ENCODE data around the gene ZKSCAN3. TPM values are rescaled to one million over a fixed set of nuclear protein-coding genes. Genes with fewer than 3 reads are reported as not detected.

Gene ZKSCAN3
- total RNA-seq, 2 donors from 2014 or later, result 2.3 to 3.7 TPM

- no peaks in the 10 kb centered on the region for H3K9me3 ChIP-seq
- peak overlapping the region; percentile 95 to 98 for H3K27ac ChIP-seq
- H3K4me1 ChIP-seq, result peaks cover 0 to 15% of the 10 kb centered on the region in 2 donors
- DNase-seq (ENCODE audit: low spot score), result no peak
- H3K27me3 ChIP-seq, result no peaks in the 10 kb centered on the region
- no peaks in the 10 kb centered on the region for H3K36me3 ChIP-seq
- H3K4me3 ChIP-seq, result peak overlapping the region; percentile 59 to 65
- no peak for TF ChIP-seq CTCF (IDR thresholded peaks at IDR 0.05)
Observed at GRCh38 chr6:28337121-28337520, 12.6 kb upstream of the ZKSCAN3 start.

GRCh38 chr6:28340310-28341095, 9.2 kb upstream of the ZKSCAN3 start:
- no peak for TF ChIP-seq CTCF (IDR thresholded peaks at IDR 0.05)
- H3K4me3 ChIP-seq, result no peak overlapping the region
- DNase-seq (ENCODE audit: low spot score), result no peak
- no peaks in the 10 kb centered on the region for H3K36me3 ChIP-seq
- H3K9me3 ChIP-seq, result no peaks in the 10 kb centered on the region
- H3K4me1 ChIP-seq, result peaks cover 0 to 9% of the 10 kb centered on the region in 2 donors
- no peaks in the 10 kb centered on the region for H3K27me3 ChIP-seq
- no peak overlapping the region for H3K27ac ChIP-seq

GRCh38 chr6:28343898-28344677, 5.7 kb upstream of the ZKSCAN3 start:
- no peaks in the 10 kb centered on the region for H3K4me1 ChIP-seq
- no peaks in the 10 kb centered on the region for H3K9me3 ChIP-seq
- no peak overlapping the region for H3K27ac ChIP-seq
- H3K4me3 ChIP-seq, result no peak overlapping the region
- H3K27me3 ChIP-seq, result no peaks in the 10 kb centered on the region
- DNase-seq (ENCODE audit: low spot score), result no peak
- no peak for TF ChIP-seq CTCF (IDR thresholded peaks at IDR 0.05)
- no peaks in the 10 kb centered on the region for H3K36me3 ChIP-seq

- Histone ChIP-seq H3K27me3 (no peaks in the 10 kb centered on the region), H3K9me3 (no peaks in the 10 kb centered on the region), H3K4me1 (no peaks in the 10 kb centered on the region), H3K36me3 (no peaks in the 10 kb centered on the region), H3K4me3 (no peak overlapping the region), H3K27ac (no peak overlapping the region)
- no peak for TF ChIP-seq CTCF (IDR thresholded peaks at IDR 0.05)
- DNase-seq (ENCODE audit: low spot score), result no peak
Observed at GRCh38 chr6:28345201-28345600, 4.5 kb upstream of the ZKSCAN3 start.

GRCh38 chr6:28347119-28347518, 2.6 kb upstream of the ZKSCAN3 start:
- no peak for TF ChIP-seq CTCF (IDR thresholded peaks at IDR 0.05)
- H3K9me3 ChIP-seq, result no peaks in the 10 kb centered on the region
- no peak for DNase-seq (ENCODE audit: low spot score)
- no peak overlapping the region for H3K4me3 ChIP-seq
- no peak overlapping the region for H3K27ac ChIP-seq
- peaks cover 0 to 11% of the 10 kb centered on the region in 2 donors for H3K4me1 ChIP-seq
- H3K27me3 ChIP-seq, result no peaks in the 10 kb centered on the region
- no peaks in the 10 kb centered on the region for H3K36me3 ChIP-seq
